Rectal smooth muscle tissue (tissue), 1 donor: Measurements from ENCODE around the gene VIPR2.

Source experiments
- H3K27ac ChIP-seq: one replicate; pipeline ENCODE4 v1.7.0; 2013; ENCODE audit warnings: low read depth, low read length, inconsistent platforms
- H3K27me3 ChIP-seq: one replicate; pipeline ENCODE4 v1.7.0; 2013; ENCODE audit warnings: low read length; ENCODE audit not compliant: control insufficient read depth, insufficient read depth
- H3K36me3 ChIP-seq: one replicate; pipeline ENCODE4 v1.7.0; 2013; ENCODE audit warnings: low read length; ENCODE audit not compliant: control insufficient read depth, insufficient read depth
- H3K4me1 ChIP-seq: one replicate; pipeline ENCODE4 v1.7.0; 2013; ENCODE audit warnings: low read length; ENCODE audit not compliant: control insufficient read depth, insufficient read depth
- H3K4me3 ChIP-seq: one replicate; pipeline ENCODE4 v1.7.0; 2013; ENCODE audit warnings: low read length
- H3K9ac ChIP-seq: one replicate; pipeline ENCODE4 v1.7.0; 2013; ENCODE audit warnings: low read length

The VIPR2 gene

GRCh38 chr7:158997471-158997870, 147.2 kb downstream of the VIPR2 start:
- Histone ChIP-seq H3K27me3 (peaks cover 7% of the 10 kb centered on the region), H3K27ac (no peak overlapping the region), H3K4me1 (no peaks in the 10 kb centered on the region), H3K4me3 (no peak overlapping the region), H3K9ac (no peak overlapping the region), H3K36me3 (no peaks in the 10 kb centered on the region)

GRCh38 chr7:158997110-158997453, 147.6 kb downstream of the VIPR2 start:
- H3K27ac ChIP-seq = no peak overlapping the region
- no peak overlapping the region for H3K9ac ChIP-seq
- H3K36me3 ChIP-seq = no peaks in the 10 kb centered on the region
- peaks cover 9% of the 10 kb centered on the region for H3K27me3 ChIP-seq
- H3K4me1 ChIP-seq = no peaks in the 10 kb centered on the region
- H3K4me3 ChIP-seq = no peak overlapping the region

GRCh38 chr7:158996214-158997109, 148.2 kb downstream of the VIPR2 start:
- H3K9ac ChIP-seq = no peak overlapping the region
- H3K27ac ChIP-seq = no peak overlapping the region
- no peaks in the 10 kb centered on the region for H3K4me1 ChIP-seq
- H3K4me3 ChIP-seq = no peak overlapping the region
- no peaks in the 10 kb centered on the region for H3K36me3 ChIP-seq
- peaks cover 9% of the 10 kb centered on the region for H3K27me3 ChIP-seq

GRCh38 chr7:158995514-158995913, 149.2 kb downstream of the VIPR2 start:
- peaks cover 9% of the 10 kb centered on the region for H3K27me3 ChIP-seq

GRCh38 chr7:158994687-158995086, 150.0 kb downstream of the VIPR2 start:
- H3K27me3 ChIP-seq = peaks cover 9% of the 10 kb centered on the region
- H3K9ac ChIP-seq = no peak overlapping the region
- H3K36me3 ChIP-seq = no peaks in the 10 kb centered on the region
- no peak overlapping the region for H3K27ac ChIP-seq
- no peak overlapping the region for H3K4me3 ChIP-seq
- H3K4me1 ChIP-seq = no peaks in the 10 kb centered on the region

More at GRCh38 chr7:158995514-158995913, 149.2 kb downstream of the VIPR2 start:
- H3K4me3 ChIP-seq = no peak overlapping the region
- H3K4me1 ChIP-seq = no peaks in the 10 kb centered on the region
- H3K27ac ChIP-seq = no peak overlapping the region
- no peak overlapping the region for H3K9ac ChIP-seq
- no peaks in the 10 kb centered on the region for H3K36me3 ChIP-seq

GRCh38 chr7:158993591-158993990, 151.1 kb downstream of the VIPR2 start:
- Histone ChIP-seq H3K4me1 (no peaks in the 10 kb centered on the region), H3K36me3 (no peaks in the 10 kb centered on the region), H3K27ac (no peak overlapping the region), H3K27me3 (peaks cover 9% of the 10 kb centered on the region), H3K4me3 (no peak overlapping the region), H3K9ac (no peak overlapping the region)

- Histone ChIP-seq H3K9ac (no peak overlapping the region), H3K4me1 (no peaks in the 10 kb centered on the region), H3K4me3 (no peak overlapping the region), H3K27ac (no peak overlapping the region), H3K36me3 (no peaks in the 10 kb centered on the region), H3K27me3 (peaks cover 9% of the 10 kb centered on the region)
Observed at GRCh38 chr7:158992759-158993158, 151.9 kb downstream of the VIPR2 start.

GRCh38 chr7:158991824-158992621, 152.6 kb downstream of the VIPR2 start:
- Histone ChIP-seq H3K36me3 (no peaks in the 10 kb centered on the region), H3K27ac (no peak overlapping the region), H3K27me3 (peaks cover 6% of the 10 kb centered on the region), H3K4me3 (no peak overlapping the region), H3K9ac (no peak overlapping the region), H3K4me1 (no peaks in the 10 kb centered on the region)

GRCh38 chr7:158988996-158989395, 155.7 kb downstream of the VIPR2 start:
- H3K4me3 ChIP-seq = no peak overlapping the region
- peaks cover 6% of the 10 kb centered on the region for H3K27me3 ChIP-seq
- no peaks in the 10 kb centered on the region for H3K4me1 ChIP-seq
- H3K27ac ChIP-seq = no peak overlapping the region
- H3K36me3 ChIP-seq = no peaks in the 10 kb centered on the region
- no peak overlapping the region for H3K9ac ChIP-seq

GRCh38 chr7:158988302-158988862, 156.3 kb downstream of the VIPR2 start:
- Histone ChIP-seq H3K9ac (no peak overlapping the region), H3K27ac (no peak overlapping the region), H3K27me3 (peaks cover 6% of the 10 kb centered on the region), H3K4me3 (no peak overlapping the region), H3K36me3 (no peaks in the 10 kb centered on the region), H3K4me1 (no peaks in the 10 kb centered on the region)

- Histone ChIP-seq H3K4me1 (no peaks in the 10 kb centered on the region), H3K36me3 (no peaks in the 10 kb centered on the region), H3K27me3 (peaks cover 2% of the 10 kb centered on the region), H3K27ac (no peak overlapping the region), H3K4me3 (no peak overlapping the region), H3K9ac (no peak overlapping the region)
Observed at GRCh38 chr7:158987691-158988090, 157.0 kb downstream of the VIPR2 start.

- Histone ChIP-seq H3K27me3 (no peaks in the 10 kb centered on the region), H3K9ac (no peak overlapping the region), H3K4me3 (no peak overlapping the region), H3K4me1 (no peaks in the 10 kb centered on the region), H3K27ac (no peak overlapping the region), H3K36me3 (no peaks in the 10 kb centered on the region)
Observed at GRCh38 chr7:158985583-158985982, 159.1 kb downstream of the VIPR2 start.
